D721Med (cell line): ENCODE data around the gene RTN4R.
A peak's percentile ranks its signal among the peaks of the same experiment; 100 is the strongest.
"Not testable (repeated sequence)": the region's sequence is repeated elsewhere in the genome, so short reads cannot be mapped to it uniquely, and the experiment has no call there.

ENCODE experiments used
- DNase-seq: peaks from one replicate; pipeline ENCODE4 v3.0.0; 2011; ENCODE audit warnings: low spot score; ENCODE audit not compliant: insufficient read length
- FAIRE-seq: peaks from 2 replicates; lab custom pipeline; 2011; peaks lifted over from hg19 to GRCh38; lab: Jason Lieb, UNC
- CTCF ChIP-seq: IDR thresholded peaks from 2 replicates; pipeline ENCODE4 v1.5.1; 2012; ENCODE audit warnings: mild to moderate bottlenecking, control low read depth; ENCODE audit not compliant: insufficient read depth; ENCODE audit errors: missing control alignments

RTN4R gene

DNA sequence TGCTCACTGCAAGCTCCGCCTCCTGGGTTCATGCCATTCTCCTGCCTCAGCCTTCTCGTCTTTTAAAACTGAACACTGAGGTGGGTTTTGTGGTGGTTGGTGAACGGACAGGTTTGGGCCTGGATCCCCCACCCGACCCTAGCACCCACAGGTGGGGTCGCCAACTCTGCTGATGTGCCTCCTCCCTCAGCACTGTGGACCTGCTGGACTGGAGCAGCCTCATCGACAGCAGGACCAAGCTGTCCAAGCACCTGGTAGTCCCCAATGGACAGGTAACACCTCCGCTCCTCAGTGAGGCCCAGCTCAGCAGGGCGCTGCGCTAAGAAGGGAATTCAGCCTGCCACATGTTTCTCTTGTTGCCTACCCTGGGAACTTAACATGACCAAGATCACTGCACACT lies 36.5 kb upstream of the RTN4R start:
- TF ChIP-seq CTCF = no peak
- DNase-seq (no peak), FAIRE-seq (no peak)

GRCh38 chr22:20303229-20303534 lies 35.1 kb upstream of the RTN4R start:
- not testable (repeated sequence) for DNase-seq, FAIRE-seq

GRCh38 chr22:20302438-20303228 lies 34.5 kb upstream of the RTN4R start:
- no peak for TF ChIP-seq CTCF
- DNase-seq (no peak), FAIRE-seq (no peak)

DNA sequence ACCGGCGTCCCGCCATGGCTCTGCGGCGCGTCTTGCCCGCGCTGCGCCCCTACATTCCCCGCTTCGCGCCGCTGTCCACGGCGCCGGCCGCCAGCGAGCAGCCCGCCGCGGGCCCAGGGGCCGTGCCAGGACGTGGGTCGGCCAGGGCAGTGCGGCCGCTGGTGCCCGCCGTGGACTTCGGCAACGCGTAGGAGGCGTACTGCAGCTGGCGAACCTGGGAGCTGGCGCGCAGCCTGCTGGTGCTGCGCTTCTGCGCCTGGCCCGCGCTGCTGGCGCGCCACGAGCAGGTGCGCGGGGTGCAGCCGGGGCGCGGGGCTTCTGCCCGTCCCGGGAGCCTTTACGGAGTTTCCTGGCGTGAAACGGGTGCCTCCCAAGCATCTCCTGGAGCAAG lies 31.6 kb upstream of the RTN4R start:
- FAIRE-seq (no peak), DNase-seq (no peak)

GRCh38 chr22:20298803-20299745 lies 31.0 kb upstream of the RTN4R start:
- DNase-seq (peak; percentile 67), FAIRE-seq (no peak)
- no peak for TF ChIP-seq CTCF

More for the DNA sequence above, 31.6 kb upstream of the RTN4R start:
- no peak for TF ChIP-seq CTCF

GRCh38 chr22:20298110-20298802 lies 30.1 kb upstream of the RTN4R start:
- FAIRE-seq (no peak), DNase-seq (no peak)
- no peak for TF ChIP-seq CTCF

- DNase-seq (no peak), FAIRE-seq (no peak)
- TF ChIP-seq CTCF = no peak
Observed at GRCh38 chr22:20297414-20298109, 29.4 kb upstream of the RTN4R start.
